HS-27A (cell line): Measurements from ENCODE around the gene RBM39.
A peak's percentile ranks its signal among the peaks of the same experiment; 100 is the strongest.
"Not testable (repeated sequence)": the region's sequence is repeated elsewhere in the genome, so short reads cannot be mapped to it uniquely, and the experiment has no call there.

Experiments used
- DNase-seq: peaks from one replicate; pipeline ENCODE4 v3.0.0-alpha.2; 2012; ENCODE audit warnings: low read depth, missing footprints

The RBM39 gene

DNA sequence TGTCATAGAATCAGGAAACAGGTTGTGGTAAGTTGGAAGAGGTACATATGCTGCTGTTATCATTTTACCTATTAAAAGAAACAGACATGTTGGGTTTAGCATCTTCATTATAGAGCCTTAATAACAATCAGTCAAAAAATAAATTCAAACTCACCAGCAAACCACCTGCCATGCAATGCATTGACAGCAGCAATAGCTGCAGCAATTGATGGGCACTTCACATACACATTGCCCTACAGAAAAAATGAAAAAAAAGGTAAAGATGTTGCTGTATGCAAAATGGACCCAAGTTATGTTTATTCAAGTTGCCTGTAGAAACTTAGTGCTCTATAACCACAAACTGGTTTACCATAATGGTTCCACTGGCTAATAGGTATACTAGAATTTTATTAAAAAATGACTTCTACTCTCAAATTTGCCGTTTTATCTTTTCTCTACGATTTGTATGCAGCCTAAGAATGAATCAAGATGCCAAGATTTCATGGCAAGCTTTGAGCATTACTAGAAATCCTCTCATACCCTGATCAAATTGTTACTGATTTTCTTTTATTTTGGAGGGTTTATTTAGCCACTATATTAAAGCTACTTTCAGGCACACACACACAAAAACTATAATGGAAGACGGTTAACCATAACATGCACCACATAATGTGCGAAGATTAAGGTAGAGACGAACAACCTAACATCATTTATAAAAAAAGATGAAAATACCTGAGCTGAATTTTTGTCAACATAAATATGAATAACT is 37.4 kb downstream of the RBM39 start:
- DNase-seq, result no peak

DNA sequence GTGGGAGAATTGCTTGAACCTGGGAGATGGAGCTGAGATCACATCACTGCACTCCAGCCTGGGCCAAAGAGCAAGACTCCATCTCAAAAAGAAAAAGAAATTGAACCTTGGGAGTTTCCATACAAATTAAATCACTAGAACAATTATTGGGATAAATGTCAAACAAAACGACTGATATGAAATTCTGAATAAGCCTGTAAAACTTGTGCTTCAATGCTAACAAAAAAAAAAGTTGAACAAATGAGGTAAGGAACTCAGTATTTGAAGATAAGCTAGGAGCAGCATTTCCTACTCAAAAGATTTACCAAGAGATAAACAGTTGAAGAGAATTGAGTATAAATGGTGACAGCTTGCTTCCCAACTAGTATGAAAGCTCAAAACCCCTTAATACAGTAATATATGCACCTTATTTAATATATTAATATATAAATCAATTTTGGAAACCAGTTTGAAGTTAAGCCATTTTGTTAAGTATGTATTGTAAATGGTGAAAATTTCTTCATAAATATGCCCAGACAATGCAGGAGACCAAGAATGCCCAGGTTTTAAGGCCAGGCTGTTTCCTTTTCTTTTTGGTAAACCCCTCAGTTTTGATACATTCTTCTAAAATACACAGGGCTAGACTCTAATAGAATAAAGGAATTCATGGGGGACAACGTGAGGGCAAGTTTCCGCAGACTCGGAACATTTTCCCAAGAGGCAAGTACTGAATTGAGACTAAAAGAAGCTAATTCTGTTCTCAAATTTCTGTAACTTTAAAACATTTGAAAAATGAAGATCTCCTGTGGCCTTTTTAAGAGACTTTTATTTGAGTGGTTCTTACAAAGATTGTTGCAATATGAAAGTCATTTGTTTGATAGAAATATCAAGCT is 39.0 kb downstream of the RBM39 start:
- DNase-seq, result no peak

DNA sequence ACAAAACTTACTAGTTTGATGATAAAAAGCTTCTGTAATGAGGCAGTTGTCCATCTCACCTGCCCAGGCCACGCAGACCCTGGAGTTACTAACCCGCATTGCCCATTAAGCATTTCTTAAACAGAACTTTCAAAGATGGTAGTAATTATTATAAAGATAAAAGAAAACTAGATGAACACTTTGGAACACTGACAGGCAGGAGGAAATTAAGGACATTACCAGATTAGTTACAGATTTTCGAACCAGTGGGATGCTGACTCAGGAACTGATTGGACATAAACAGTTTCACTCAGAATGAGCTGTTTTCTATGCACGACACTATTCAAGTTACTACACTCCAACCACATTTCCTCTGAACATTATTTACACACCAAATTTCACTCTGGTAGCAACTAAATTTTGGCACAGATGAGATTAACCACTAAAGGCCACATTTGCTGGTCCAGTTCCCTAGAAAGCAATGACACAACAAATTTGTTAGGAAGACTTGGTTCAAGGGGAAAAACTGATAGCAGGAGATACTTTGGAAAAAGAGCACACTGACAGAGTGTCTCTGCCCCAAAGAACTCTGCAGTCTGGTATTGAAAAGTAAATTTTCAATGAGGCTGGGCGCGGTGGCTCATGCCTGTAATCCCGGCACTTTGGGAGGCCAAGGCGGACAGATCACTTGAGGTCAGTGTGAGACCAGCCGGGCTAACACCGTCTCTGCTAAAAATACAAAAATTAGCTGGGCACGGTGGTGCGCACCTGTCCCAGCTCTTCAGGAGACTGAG is 39.8 kb downstream of the RBM39 start:
- DNase-seq, result no peak

GRCh38 chr20:35700625-35701148 is 41.4 kb downstream of the RBM39 start:
- DNase-seq, result no peak

GRCh38 chr20:35699957-35700624 is 42.0 kb downstream of the RBM39 start:
- DNase-seq, result no peak

- DNase-seq, result peak; percentile 69
Measured at GRCh38 chr20:35699127-35699956, 42.7 kb downstream of the RBM39 start, which contains the start of the genes NFS1 and ROMO1. Gene NFS1 (minus strand): TSS chr20:35699352. CDS start chr20:35699288, 64 bp downstream. Gene ROMO1 (plus strand): TSS chr20:35699405. CDS start chr20:35699633, 228 bp downstream.

- DNase-seq, result no peak
Measured at GRCh38 chr20:35698298-35699126, 43.5 kb downstream of the RBM39 start.

DNA sequence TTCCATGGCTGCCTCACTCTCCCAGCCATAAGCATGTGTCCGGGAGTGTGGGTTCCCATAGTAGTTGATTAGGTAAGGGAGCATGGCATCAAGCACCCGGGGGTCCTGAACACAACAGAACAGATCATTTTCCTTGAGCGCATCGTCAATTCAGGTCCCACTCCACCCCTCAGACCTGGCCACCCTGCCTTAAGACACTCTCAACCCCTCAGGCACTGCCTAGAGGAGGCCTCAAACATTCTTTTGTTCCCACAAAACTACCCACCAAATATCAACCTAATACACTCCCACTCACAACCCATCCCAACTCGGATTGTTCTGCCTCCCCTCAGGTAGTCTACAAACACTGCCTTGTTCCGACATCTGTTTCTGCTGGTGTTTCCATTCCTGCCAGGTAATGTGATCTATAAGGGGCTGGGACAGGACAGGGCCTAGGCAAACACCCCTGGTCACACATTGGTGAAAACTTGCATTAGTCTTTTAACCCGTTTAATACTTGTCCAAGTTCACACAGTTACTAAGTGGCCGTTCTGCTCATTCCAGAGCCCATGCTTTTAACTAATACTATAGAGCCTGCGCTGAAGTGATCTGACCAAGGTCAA is 44.3 kb downstream of the RBM39 start:
- DNase-seq, result no peak

GRCh38 chr20:35695978-35696377 is 46.1 kb downstream of the RBM39 start:
- no peak for DNase-seq

- no peak for DNase-seq
Measured at GRCh38 chr20:35695245-35695749, 46.8 kb downstream of the RBM39 start.

- DNase-seq, result no peak
Measured at GRCh38 chr20:35690265-35690664, 51.8 kb downstream of the RBM39 start.

DNA sequence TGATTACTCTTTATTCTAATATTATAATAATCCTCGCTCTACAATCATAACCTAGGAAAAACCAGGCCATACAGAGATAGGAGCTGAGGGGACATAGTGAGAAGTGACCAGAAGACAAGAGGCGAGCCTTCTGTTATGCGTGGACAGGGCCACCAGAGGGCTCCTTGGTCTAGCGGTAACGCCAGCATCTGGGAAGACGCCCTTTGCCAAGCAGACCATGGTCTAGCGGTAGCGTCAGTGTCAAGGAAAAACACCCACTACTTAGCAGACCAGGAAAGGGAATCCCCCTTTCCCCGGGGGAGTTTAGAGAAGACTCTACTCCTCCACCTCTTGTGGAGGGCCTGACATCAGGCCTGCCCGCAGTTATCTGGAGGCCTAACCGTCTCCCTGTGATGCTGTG is 55.2 kb downstream of the RBM39 start:
- DNase-seq, result not testable (repeated sequence)

GRCh38 chr20:35685368-35685767 is 56.7 kb downstream of the RBM39 start:
- DNase-seq, result not testable (repeated sequence)

DNA sequence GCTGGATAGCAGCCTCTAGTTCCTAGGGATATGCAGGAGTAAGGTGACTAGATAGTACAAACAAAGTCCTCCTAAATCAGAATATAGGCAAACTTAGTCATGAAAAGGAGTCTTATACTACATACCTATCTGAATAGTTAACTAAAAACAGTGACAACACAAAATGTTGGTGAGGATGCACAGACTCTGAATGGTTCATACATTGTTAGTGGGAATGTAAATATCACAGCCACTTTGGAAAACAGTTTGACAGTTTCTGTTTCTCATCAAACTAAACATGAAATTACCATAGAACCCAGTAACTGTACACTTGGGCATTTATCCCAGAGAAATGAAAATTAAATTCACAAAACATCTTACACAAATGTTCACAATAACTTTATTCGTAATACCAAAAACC is 60.1 kb downstream of the RBM39 start:
- DNase-seq, result no peak

DNA sequence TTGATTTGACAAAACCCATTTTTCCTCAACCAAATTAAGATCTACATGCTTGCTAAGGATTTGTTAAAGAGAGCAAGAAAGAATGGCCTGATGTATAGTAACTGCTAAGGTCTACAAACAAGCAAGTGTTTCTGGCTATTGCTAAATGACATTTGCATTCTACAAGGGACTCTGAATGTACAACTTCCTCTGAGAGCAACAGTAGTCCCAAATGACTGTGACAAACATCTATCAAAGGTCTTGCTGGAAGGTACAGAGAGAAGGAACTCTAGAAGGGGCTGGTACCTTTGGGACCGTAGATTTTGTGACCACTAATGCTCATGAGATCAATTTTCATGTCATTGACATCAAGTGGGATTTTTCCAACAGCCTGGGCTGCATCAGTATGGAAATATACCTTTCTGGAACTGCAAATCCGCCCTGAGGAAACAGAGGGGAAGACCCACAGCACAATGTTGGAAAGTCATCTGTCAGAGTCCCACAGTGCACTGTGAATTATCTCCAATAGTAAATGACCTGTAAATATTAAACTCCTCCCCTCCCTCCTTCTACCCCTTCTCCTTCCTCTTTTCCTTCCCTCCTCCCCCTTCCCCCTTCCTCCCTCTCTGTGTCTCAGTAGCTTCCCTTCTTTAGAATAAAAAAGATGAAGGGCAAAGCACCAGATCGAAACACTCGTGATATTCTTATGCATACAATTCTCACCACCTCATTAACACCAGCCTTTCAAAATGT is 61.4 kb downstream of the RBM39 start:
- no peak for DNase-seq

- no peak for DNase-seq
Measured at GRCh38 chr20:35674921-35675320, 67.1 kb downstream of the RBM39 start.

DNA sequence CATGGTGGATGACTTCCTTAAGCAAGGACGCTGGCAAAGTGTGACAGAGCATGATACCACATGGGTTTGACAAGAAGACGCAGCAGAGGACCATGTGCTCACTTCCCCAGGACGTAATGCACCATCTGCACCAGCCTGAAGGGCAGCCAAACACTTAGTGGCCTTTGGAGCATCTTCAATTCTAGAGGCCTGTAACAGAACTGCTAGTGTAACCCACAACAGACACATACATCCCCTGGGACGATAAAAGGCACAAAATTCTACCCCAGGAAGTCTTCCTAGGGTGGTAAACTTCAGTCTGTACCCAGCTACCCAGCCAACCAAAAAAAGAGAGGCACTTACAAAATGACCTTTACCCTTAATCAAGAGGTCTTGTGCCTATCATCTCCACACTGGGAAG is 68.2 kb downstream of the RBM39 start:
- DNase-seq, result no peak

- DNase-seq, result no peak
Measured at GRCh38 chr20:35669681-35670080, 72.4 kb downstream of the RBM39 start.
